Measurements from ENCODE around the gene FAM219A.

The FAM219A gene

DNA sequence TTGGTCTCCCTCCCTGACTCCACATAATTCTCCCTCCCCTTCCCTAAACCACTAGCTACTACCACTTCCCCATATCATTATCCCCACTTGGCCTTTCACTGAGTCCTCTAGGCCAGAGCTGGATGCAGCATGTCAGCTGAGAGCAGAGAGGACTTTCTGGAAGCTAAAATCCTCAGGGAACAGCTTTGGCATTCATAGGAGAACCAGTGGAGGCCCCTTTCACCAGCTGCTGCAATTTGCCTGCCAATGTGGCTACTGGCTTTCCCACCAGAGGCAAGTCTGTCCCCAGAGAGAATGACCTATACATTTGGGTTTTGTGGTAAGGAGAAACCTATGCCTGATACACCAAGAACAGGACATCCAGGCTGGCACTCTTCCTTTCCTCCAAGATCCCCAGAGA lies 14.4 kb downstream of the FAM219A start:
- TF ChIP-seq, protein P1, sequence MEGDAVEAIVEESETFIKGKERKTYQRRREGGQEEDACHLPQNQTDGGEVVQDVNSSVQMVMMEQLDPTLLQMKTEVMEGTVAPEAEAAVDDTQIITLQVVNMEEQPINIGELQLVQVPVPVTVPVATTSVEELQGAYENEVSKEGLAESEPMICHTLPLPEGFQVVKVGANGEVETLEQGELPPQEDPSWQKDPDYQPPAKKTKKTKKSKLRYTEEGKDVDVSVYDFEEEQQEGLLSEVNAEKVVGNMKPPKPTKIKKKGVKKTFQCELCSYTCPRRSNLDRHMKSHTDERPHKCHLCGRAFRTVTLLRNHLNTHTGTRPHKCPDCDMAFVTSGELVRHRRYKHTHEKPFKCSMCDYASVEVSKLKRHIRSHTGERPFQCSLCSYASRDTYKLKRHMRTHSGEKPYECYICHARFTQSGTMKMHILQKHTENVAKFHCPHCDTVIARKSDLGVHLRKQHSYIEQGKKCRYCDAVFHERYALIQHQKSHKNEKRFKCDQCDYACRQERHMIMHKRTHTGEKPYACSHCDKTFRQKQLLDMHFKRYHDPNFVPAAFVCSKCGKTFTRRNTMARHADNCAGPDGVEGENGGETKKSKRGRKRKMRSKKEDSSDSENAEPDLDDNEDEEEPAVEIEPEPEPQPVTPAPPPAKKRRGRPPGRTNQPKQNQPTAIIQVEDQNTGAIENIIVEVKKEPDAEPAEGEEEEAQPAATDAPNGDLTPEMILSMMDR (conservative IDR thresholded peaks at IDR 0.05), result no peak
- no peak for TF ChIP-seq ZFX (IDR thresholded peaks at IDR 0.05)
- no peak overlapping the region for H3K27ac ChIP-seq

DNA sequence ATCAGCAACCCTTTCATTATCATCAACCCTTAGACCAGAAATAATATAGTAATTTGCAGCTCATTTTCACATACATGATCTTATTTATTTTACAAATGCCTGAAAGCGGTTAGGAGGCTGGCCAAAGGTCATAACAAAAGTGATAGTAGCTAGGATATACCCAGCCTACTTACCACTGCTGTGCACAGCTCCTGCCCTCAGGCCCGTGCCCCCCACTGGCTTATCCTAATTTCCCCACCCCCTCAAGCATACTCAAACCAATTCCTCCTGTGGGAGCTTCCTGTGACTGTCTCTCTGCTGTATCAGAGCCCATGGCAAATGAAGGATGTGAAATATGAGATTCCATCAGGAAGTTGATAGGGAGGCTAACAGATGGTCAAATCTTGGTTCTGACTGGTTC lies 14.8 kb downstream of the FAM219A start:
- TF ChIP-seq, protein P1 (conservative IDR thresholded peaks at IDR 0.05), result no peak
- TF ChIP-seq ZFX (IDR thresholded peaks at IDR 0.05), result no peak
- H3K27ac ChIP-seq, result no peak overlapping the region

DNA sequence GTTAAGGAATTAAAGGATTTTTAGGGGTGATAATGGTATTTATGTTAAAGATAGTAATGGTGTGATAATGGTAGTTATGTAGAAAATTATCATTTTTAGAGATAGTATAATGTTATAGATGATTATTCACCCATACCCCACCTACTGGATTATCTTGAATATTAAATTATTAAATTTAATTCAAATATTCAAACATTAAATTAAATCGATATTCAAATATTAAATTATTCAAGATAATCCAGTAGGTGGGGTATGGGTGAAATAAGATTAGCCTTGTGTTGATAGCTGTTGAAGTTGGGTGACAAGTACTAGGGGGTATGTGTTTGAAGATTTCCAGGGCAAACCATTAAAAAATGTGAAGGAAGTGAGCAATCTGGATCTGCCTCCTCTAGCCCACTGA lies 15.6 kb downstream of the FAM219A start:
- TF ChIP-seq ZFX (IDR thresholded peaks at IDR 0.05), result no peak
- TF ChIP-seq, protein P1 (conservative IDR thresholded peaks at IDR 0.05), result no peak
- no peak overlapping the region for H3K27ac ChIP-seq

DNA sequence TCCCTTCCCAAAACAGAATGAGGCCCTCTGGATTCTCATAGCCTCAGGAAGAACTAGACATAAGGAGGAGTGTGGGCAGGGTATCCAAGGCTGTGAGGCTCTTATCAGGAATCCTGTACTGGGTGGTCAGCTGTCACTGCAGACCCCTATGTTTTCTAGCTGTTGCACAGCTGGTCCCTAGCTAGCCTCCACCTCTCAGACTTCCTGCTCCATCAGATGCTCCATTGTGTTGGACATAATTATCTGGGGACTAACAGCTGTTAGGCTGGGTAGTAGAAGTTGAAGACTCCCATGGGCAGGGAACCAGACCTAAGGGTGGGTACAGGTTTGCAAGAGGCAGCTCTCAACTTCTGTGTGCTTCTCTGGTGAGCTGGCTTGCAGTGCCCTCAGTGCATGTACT lies 18.4 kb downstream of the FAM219A start:
- TF ChIP-seq ZFX (IDR thresholded peaks at IDR 0.05), result no peak
- TF ChIP-seq, protein P1 (conservative IDR thresholded peaks at IDR 0.05), result no peak
- no peak overlapping the region for H3K27ac ChIP-seq

DNA sequence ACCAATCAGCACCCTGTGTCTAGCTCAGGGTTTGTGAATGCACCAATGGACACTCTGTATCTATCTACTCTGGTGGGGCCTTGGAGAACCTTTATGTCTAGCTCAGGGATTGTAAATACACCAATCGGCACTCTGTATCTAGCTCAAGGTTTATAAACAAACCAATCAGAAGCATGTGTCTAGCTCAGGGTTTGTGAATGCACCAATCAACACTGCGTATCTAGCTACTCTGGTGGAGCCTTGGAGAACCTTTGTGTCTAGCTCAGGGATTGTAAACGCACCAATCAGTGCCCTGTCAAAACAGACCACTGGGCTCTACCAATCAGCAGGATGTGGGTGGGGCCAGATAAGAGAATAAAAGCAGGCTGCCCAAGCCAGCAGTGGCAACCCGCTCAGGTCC lies 19.9 kb downstream of the FAM219A start:
- H3K27ac ChIP-seq, result peak overlapping the region; percentile 69; the same call in 1 of the 2 replicates

DNA sequence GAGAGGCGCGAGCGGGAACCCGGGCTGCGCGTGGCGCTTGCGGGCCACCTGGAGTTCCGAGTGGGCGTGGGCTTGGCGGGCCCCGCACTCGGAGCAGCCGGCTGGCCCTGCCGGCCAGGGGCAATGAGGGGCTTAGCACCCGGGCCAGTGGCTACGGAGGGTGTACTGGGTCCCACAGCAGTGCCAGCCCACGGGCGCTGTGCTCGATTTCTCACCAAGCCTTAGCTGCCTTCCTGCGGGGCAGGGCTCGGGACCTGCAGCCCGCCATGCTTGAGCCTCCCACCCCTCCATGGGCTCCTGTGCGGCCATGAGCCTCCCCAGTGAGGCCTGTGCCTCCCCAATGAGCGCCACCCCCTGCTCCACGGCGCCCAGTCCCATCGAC lies 20.5 kb downstream of the FAM219A start:
- H3K27ac ChIP-seq, result peak overlapping the region; percentile 69

DNA sequence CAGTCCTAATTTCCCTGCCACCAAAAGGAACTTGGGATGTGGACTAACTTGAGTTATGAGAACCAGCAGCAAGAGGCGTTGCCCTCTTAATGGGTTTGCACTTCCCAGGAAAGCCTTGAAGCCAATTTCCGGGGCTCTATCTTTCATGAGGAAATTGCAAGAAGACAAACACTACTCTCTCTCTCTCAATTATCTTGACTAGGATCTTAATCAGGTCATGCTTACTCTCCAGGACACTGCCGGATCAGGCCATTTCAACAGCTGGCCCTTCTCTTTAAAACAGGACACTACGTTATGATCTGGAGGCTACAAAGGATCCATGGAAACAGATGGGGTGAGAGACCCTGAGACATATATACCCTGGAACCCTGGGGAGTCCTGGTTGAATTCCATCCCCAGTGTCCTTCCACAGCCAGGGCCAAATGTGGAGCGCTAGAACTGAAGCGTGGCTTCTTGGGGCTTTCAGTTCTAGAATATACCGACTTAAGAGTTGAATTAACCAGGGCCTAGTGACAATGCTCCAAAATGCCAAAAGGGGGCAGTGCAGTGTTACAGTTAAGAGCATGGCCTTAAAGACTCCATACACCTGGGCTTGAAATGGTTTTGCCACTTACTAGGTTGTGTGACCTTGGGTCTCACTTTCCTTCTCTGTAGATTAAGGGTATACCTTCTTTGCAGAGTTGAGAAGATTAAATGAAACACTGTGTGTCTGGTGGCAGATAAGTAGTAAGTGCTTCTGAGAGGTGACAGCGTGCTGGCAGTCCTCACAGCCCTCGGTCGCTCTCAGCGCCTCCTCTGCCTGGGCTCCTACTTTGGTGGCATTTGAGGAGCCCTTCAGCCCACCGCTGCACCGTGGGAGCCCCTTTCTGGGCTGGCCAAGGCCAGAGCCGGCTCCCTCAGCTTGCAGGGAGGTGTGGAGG lies 21.1 kb downstream of the FAM219A start:
- TF ChIP-seq ZFX (IDR thresholded peaks at IDR 0.05), result no peak
- TF ChIP-seq, protein P1 (conservative IDR thresholded peaks at IDR 0.05), result peak; percentile 84
- peak overlapping the region; percentile 69 for H3K27ac ChIP-seq

DNA sequence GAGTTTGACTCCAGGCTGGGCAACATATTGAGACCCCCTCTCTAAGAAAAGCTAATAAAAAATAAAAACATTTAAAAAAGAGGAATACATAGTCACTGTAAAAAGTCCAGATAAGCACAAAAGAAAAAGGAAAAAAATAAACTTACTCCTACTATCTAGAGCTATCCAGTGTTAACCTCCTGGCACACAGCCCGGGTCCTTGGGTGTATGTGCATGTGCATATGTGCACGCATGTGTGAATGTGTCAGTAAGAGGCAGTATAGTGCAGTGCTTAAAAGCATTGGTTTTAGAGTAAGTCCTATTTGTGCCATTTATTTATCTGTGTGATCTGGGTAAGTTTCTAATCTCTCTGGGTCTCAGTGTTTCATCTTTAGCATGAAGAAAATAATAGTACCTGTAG lies 26.7 kb downstream of the FAM219A start:
- TF ChIP-seq ZFX (IDR thresholded peaks at IDR 0.05), result no peak
- TF ChIP-seq, protein P1 (conservative IDR thresholded peaks at IDR 0.05), result no peak
- H3K27ac ChIP-seq, result no peak overlapping the region

Data from C4-2B (cell line).